CD4-positive, alpha-beta T cell treated with Interferon alpha-2 for 1 hour (primary cell): ENCODE measurements around the gene FRY.

Experiments
- DNase-seq, 2 donors: peaks; one replicate each; pipeline ENCODE4 v3.0.0-alpha.2; 2020 to 2022

Gene FRY

GRCh38 chr13:32136061-32136460 is 104.5 kb downstream of the FRY start:
- no peak for DNase-seq

- no peak for DNase-seq
These were observed 105.1 kb downstream of the FRY start for GRCh38 chr13:32136716-32137115.

- DNase-seq, result no peak
These were observed 107.7 kb downstream of the FRY start for GRCh38 chr13:32139251-32139650.

- no peak for DNase-seq
These were observed 108.5 kb downstream of the FRY start for GRCh38 chr13:32140109-32140508.

- DNase-seq, result no peak
These were observed 109.9 kb downstream of the FRY start for GRCh38 chr13:32141462-32141861.

- no peak for DNase-seq
These were observed 110.5 kb downstream of the FRY start for GRCh38 chr13:32142115-32142514.

GRCh38 chr13:32142956-32143375 is 111.4 kb downstream of the FRY start:
- DNase-seq, result no peak

GRCh38 chr13:32147193-32147592 is 115.6 kb downstream of the FRY start:
- no peak for DNase-seq

- DNase-seq, result no peak
These were observed 116.4 kb downstream of the FRY start for GRCh38 chr13:32147976-32148375.

- DNase-seq, result no peak
These were observed 118.7 kb downstream of the FRY start for GRCh38 chr13:32150239-32150638.

- no peak for DNase-seq
These were observed 119.2 kb downstream of the FRY start for GRCh38 chr13:32150794-32151193.

- DNase-seq, result no peak
These were observed 119.7 kb downstream of the FRY start for GRCh38 chr13:32151240-32151639.

- no peak for DNase-seq
These were observed 121.5 kb downstream of the FRY start for GRCh38 chr13:32153056-32153455.

GRCh38 chr13:32159137-32159869 is 127.7 kb downstream of the FRY start:
- DNase-seq, result no peak

- no peak for DNase-seq
These were observed 130.9 kb downstream of the FRY start for GRCh38 chr13:32162395-32163005.

GRCh38 chr13:32164622-32165268 is 133.2 kb downstream of the FRY start:
- DNase-seq, result peak in 1 of 2 donors; percentile 42

GRCh38 chr13:32165796-32166195 is 134.2 kb downstream of the FRY start:
- no peak for DNase-seq

GRCh38 chr13:32168131-32168530 is 136.6 kb downstream of the FRY start:
- no peak for DNase-seq

GRCh38 chr13:32170841-32171240 is 139.3 kb downstream of the FRY start:
- no peak for DNase-seq

GRCh38 chr13:32173881-32174280 is 142.3 kb downstream of the FRY start:
- no peak for DNase-seq

- DNase-seq, result no peak
These were observed 142.8 kb downstream of the FRY start for GRCh38 chr13:32174366-32174765.

- DNase-seq, result no peak
These were observed 143.7 kb downstream of the FRY start for GRCh38 chr13:32175307-32175706.

- no peak for DNase-seq
These were observed 144.4 kb downstream of the FRY start for GRCh38 chr13:32175943-32176342.

- DNase-seq, result no peak
These were observed 145.1 kb downstream of the FRY start for GRCh38 chr13:32176696-32177095.
